Rectal smooth muscle tissue (tissue), 1 donor: Measurements from ENCODE around the gene PCGF5.
"Not testable (repeated sequence)": the region's sequence is repeated elsewhere in the genome, so short reads cannot be mapped to it uniquely, and the experiment has no call there.

Experiments
- H3K27ac ChIP-seq: one replicate; pipeline ENCODE4 v1.7.0; 2013; ENCODE audit warnings: low read depth, low read length, inconsistent platforms
- H3K27me3 ChIP-seq: one replicate; pipeline ENCODE4 v1.7.0; 2013; ENCODE audit warnings: low read length; ENCODE audit not compliant: control insufficient read depth, insufficient read depth
- H3K36me3 ChIP-seq: one replicate; pipeline ENCODE4 v1.7.0; 2013; ENCODE audit warnings: low read length; ENCODE audit not compliant: control insufficient read depth, insufficient read depth
- H3K4me1 ChIP-seq: one replicate; pipeline ENCODE4 v1.7.0; 2013; ENCODE audit warnings: low read length; ENCODE audit not compliant: control insufficient read depth, insufficient read depth
- H3K4me3 ChIP-seq: one replicate; pipeline ENCODE4 v1.7.0; 2013; ENCODE audit warnings: low read length
- H3K9ac ChIP-seq: one replicate; pipeline ENCODE4 v1.7.0; 2013; ENCODE audit warnings: low read length

PCGF5 gene

GRCh38 chr10:91295346-91295745 is 74.9 kb downstream of the PCGF5 start:
- Histone ChIP-seq H3K27me3 (no peaks in the 10 kb centered on the region), H3K4me1 (no peaks in the 10 kb centered on the region), H3K4me3 (no peak overlapping the region), H3K9ac (no peak overlapping the region), H3K27ac (no peak overlapping the region), H3K36me3 (no peaks in the 10 kb centered on the region)

GRCh38 chr10:91296471-91296870 is 76.0 kb downstream of the PCGF5 start:
- Histone ChIP-seq H3K4me1 (no peaks in the 10 kb centered on the region), H3K36me3 (no peaks in the 10 kb centered on the region), H3K4me3 (no peak overlapping the region), H3K27me3 (no peaks in the 10 kb centered on the region), H3K9ac (no peak overlapping the region), H3K27ac (no peak overlapping the region)

- Histone ChIP-seq H3K4me3 (peak overlapping the region; percentile 51), H3K36me3 (no peaks in the 10 kb centered on the region), H3K9ac (no peak overlapping the region), H3K27ac (no peak overlapping the region), H3K27me3 (no peaks in the 10 kb centered on the region), H3K4me1 (no peaks in the 10 kb centered on the region)
Observed at GRCh38 chr10:91298224-91298871, 77.9 kb downstream of the PCGF5 start.

- no peak overlapping the region for H3K27ac ChIP-seq
- no peaks in the 10 kb centered on the region for H3K36me3 ChIP-seq
- H3K27me3 ChIP-seq = no peaks in the 10 kb centered on the region
- no peak overlapping the region for H3K4me3 ChIP-seq
- no peak overlapping the region for H3K9ac ChIP-seq
- no peaks in the 10 kb centered on the region for H3K4me1 ChIP-seq
Observed at GRCh38 chr10:91299999-91300575, 79.6 kb downstream of the PCGF5 start.

GRCh38 chr10:91302946-91303345 is 82.5 kb downstream of the PCGF5 start:
- H3K4me3 ChIP-seq = not testable (repeated sequence)

GRCh38 chr10:91305979-91306378 is 85.5 kb downstream of the PCGF5 start:
- not testable (repeated sequence) for H3K9ac ChIP-seq, H3K36me3 ChIP-seq, H3K4me1 ChIP-seq, H3K27me3 ChIP-seq, H3K4me3 ChIP-seq, H3K27ac ChIP-seq

More at GRCh38 chr10:91302946-91303345, 82.5 kb downstream of the PCGF5 start:
- H3K27ac ChIP-seq, H3K4me1 ChIP-seq, H3K27me3 ChIP-seq, H3K9ac ChIP-seq, H3K36me3 ChIP-seq: not testable (repeated sequence)

GRCh38 chr10:91307489-91307888 is 87.0 kb downstream of the PCGF5 start:
- no peak overlapping the region for H3K9ac ChIP-seq
- H3K27ac ChIP-seq = no peak overlapping the region

GRCh38 chr10:91309711-91310110 is 89.2 kb downstream of the PCGF5 start:
- H3K27ac ChIP-seq = no peak overlapping the region
- no peaks in the 10 kb centered on the region for H3K36me3 ChIP-seq
- no peak overlapping the region for H3K4me3 ChIP-seq
- H3K9ac ChIP-seq = no peak overlapping the region
- H3K27me3 ChIP-seq = no peaks in the 10 kb centered on the region
- no peaks in the 10 kb centered on the region for H3K4me1 ChIP-seq

More at GRCh38 chr10:91307489-91307888, 87.0 kb downstream of the PCGF5 start:
- Histone ChIP-seq H3K27me3 (no peaks in the 10 kb centered on the region), H3K4me3 (no peak overlapping the region), H3K36me3 (no peaks in the 10 kb centered on the region), H3K4me1 (no peaks in the 10 kb centered on the region)

GRCh38 chr10:91311601-91312381 is 91.3 kb downstream of the PCGF5 start:
- no peak overlapping the region for H3K27ac ChIP-seq
- H3K27me3 ChIP-seq = no peaks in the 10 kb centered on the region
- no peak overlapping the region for H3K9ac ChIP-seq
- no peak overlapping the region for H3K4me3 ChIP-seq
- no peaks in the 10 kb centered on the region for H3K4me1 ChIP-seq
- no peaks in the 10 kb centered on the region for H3K36me3 ChIP-seq

- Histone ChIP-seq H3K27me3 (no peaks in the 10 kb centered on the region), H3K4me3 (no peak overlapping the region), H3K4me1 (no peaks in the 10 kb centered on the region), H3K27ac (no peak overlapping the region), H3K36me3 (no peaks in the 10 kb centered on the region), H3K9ac (no peak overlapping the region)
Observed at GRCh38 chr10:91312382-91312733, 91.9 kb downstream of the PCGF5 start.

- no peaks in the 10 kb centered on the region for H3K27me3 ChIP-seq
- H3K27ac ChIP-seq = no peak overlapping the region
Observed at GRCh38 chr10:91313796-91314485, 93.5 kb downstream of the PCGF5 start.

GRCh38 chr10:91316486-91316885 is 96.0 kb downstream of the PCGF5 start:
- Histone ChIP-seq H3K4me3 (no peak overlapping the region), H3K9ac (no peak overlapping the region), H3K4me1 (no peaks in the 10 kb centered on the region), H3K27ac (no peak overlapping the region), H3K27me3 (no peaks in the 10 kb centered on the region), H3K36me3 (no peaks in the 10 kb centered on the region)

More at GRCh38 chr10:91313796-91314485, 93.5 kb downstream of the PCGF5 start:
- H3K4me1 ChIP-seq = no peaks in the 10 kb centered on the region
- no peaks in the 10 kb centered on the region for H3K36me3 ChIP-seq
- no peak overlapping the region for H3K9ac ChIP-seq
- no peak overlapping the region for H3K4me3 ChIP-seq
